Measurements from ENCODE around the gene IFNB1. TPM values are rescaled to one million over a fixed set of nuclear protein-coding genes. Genes with fewer than 3 reads are reported as not detected.

Gene IFNB1
- total RNA-seq, 2 donors from 2014 or later, result not detected

DNA sequence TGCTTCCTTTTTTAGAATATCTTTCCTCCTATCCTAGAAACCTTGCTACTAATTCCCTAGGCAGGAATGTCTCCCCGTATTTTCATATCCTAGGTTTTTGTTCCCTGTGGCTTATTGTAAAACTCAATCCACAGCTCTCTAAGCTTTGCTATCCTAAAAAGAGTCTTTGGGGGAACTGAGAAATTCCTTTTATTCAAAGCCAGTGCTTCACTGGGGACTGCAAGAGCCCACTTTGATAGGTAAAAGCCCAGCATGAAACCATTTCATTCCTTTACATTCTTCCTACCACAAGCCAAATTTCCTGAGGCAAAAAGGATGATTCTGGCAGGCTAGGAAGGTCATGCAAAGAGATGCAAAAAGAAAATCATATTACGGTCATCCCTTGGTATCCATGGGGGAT is 40.5 kb downstream of the IFNB1 start:
- no peaks in the 10 kb centered on the region for H3K27me3 ChIP-seq (ENCODE audit: control insufficient read depth, insufficient read depth, low read length, poor library complexity, severe bottlenecking)
- H3K4me3 ChIP-seq (ENCODE audit: low read length), result no peak overlapping the region
- TF ChIP-seq CTCF (conservative IDR thresholded peaks at IDR 0.05), result no peak
- no peaks in the 10 kb centered on the region for H3K36me3 Mint-ChIP-seq (ENCODE audit: low read depth)
- no peak overlapping the region for H3K27ac ChIP-seq (ENCODE audit: low read depth, low read length)
- peaks cover 6% of the 10 kb centered on the region for H3K4me1 Mint-ChIP-seq
- WGBS, 2 experiments (ENCODE audit: insufficient coverage in 1 of 2, insufficient read length in 1 of 2), result 42 to 65% methylated on average over 2 of the region's 2 CpGs
- H3K36me3 ChIP-seq (ENCODE audit: control insufficient read depth, insufficient read depth, low read length), result no peaks in the 10 kb centered on the region
- H3K27me3 Mint-ChIP-seq (ENCODE audit: insufficient read depth), result peaks cover 8% of the 10 kb centered on the region
- H3K4me1 ChIP-seq (ENCODE audit: control insufficient read depth, insufficient read depth, low read length), result peaks cover 3% of the 10 kb centered on the region
- H3K4me3 Mint-ChIP-seq, result no peak overlapping the region
- H3K27ac Mint-ChIP-seq, result no peak overlapping the region
- H3K9ac ChIP-seq (ENCODE audit: extremely low read depth, low read length, poor library complexity, severe bottlenecking), result no peak overlapping the region
- DNase-seq, result no peak
- no peaks in the 10 kb centered on the region for H3K9me3 Mint-ChIP-seq
- no peaks in the 10 kb centered on the region for H3K9me3 ChIP-seq (ENCODE audit: control insufficient read depth, low read length)

DNA sequence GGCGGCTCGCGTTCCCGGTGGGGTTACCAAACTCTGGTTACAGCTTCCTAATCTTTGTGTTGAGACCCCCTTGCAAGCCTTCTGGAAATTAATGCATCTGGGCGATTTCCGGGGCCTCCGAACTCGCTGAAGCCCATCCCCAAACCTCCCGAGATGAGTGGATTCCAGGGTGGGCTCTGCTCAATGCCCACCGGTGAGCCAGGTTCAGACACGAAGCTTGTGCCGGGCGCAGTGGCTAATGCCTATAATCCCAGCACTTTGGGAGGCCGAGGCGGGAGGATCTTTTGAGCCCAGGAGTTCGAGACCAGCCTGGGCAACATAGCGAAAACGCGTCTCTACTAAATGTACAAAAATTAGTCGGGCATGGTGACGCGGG is 45.9 kb downstream of the IFNB1 start:
- no peak for TF ChIP-seq CTCF (conservative IDR thresholded peaks at IDR 0.05)
- H3K4me1 Mint-ChIP-seq, result peaks cover 3% of the 10 kb centered on the region
- Histone ChIP-seq H3K4me3 (ENCODE audit: low read length) (peak overlapping the region; percentile 69), H3K9ac (ENCODE audit: extremely low read depth, low read length, poor library complexity, severe bottlenecking) (no peak overlapping the region), H3K36me3 (ENCODE audit: control insufficient read depth, insufficient read depth, low read length) (no peaks in the 10 kb centered on the region), H3K9me3 (ENCODE audit: control insufficient read depth, low read length) (no peaks in the 10 kb centered on the region), H3K27me3 (ENCODE audit: control insufficient read depth, insufficient read depth, low read length, poor library complexity, severe bottlenecking) (no peaks in the 10 kb centered on the region), H3K4me1 (ENCODE audit: control insufficient read depth, insufficient read depth, low read length) (peaks cover 6% of the 10 kb centered on the region), H3K27ac (ENCODE audit: low read depth, low read length) (no peak overlapping the region)
- no peaks in the 10 kb centered on the region for H3K36me3 Mint-ChIP-seq (ENCODE audit: low read depth)
- H3K27me3 Mint-ChIP-seq (ENCODE audit: insufficient read depth), result peaks cover 8% of the 10 kb centered on the region
- H3K27ac Mint-ChIP-seq, result no peak overlapping the region
- H3K4me3 Mint-ChIP-seq, result no peak overlapping the region
- H3K9me3 Mint-ChIP-seq, result no peaks in the 10 kb centered on the region
- no peak for DNase-seq
- 82 to 84% methylated on average over 19 to 22 of the region's 22 CpGs for WGBS, 2 experiments (ENCODE audit: insufficient coverage in 1 of 2, insufficient read length in 1 of 2)

DNA sequence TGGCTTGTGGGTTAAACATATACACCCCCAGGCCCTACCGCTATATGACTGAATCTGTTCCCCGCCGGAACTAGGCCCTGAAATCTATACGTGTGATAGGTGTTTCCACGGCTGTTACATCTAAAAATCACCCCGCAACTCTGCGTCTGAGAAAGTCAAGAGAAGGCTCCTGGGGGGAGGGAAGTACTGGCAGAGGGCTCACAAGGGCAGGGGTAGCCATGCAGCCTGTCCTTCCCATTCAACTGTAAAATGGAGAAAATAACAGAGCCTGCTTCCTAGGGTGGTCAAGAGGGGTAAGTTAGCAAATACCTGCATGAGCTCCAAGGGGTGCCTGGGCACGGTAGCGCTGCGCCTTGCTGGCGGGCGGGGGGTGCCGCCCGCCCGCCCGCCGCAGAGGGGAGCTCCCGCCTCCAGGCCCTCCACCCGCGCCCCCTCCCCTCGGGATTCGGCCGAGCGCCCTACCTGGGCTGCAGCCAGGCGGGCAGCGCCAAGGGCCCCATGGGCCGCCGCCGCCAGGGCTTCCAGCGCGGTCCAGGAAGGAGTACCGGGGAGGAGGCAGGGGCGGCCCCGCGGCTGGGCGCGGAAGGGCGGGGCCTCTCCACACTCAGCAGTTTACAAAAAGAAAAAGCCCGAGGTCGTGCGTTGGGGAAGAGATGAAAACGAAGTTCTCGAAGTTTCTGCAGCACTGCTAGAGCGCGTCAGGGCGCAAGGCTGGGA is 46.5 kb downstream of the IFNB1 start, which contains the start of gene HACD4:
TSS of gene HACD4 (minus strand) at position 550 of the 717 bp plus-strand sequence. CDS start at position 500, 50 bp downstream.
- Mint-ChIP-seq H3K4me1 (peaks cover 3% of the 10 kb centered on the region), H3K4me3 (peak within 1 kb of the TSS; percentile 15), H3K9me3 (no peaks in the 10 kb centered on the region), H3K36me3 (ENCODE audit: low read depth) (no peaks in the 10 kb centered on the region), H3K27ac (no peak within 1 kb of the TSS), H3K27me3 (ENCODE audit: insufficient read depth) (peaks cover 8% of the 10 kb centered on the region)
- no peaks in the 10 kb centered on the region for H3K27me3 ChIP-seq (ENCODE audit: control insufficient read depth, insufficient read depth, low read length, poor library complexity, severe bottlenecking)
- WGBS, 2 experiments (ENCODE audit: insufficient coverage in 1 of 2, insufficient read length in 1 of 2), result 20 to 38% methylated on average over 12 to 46 of the region's 46 CpGs
- TF ChIP-seq CTCF (conservative IDR thresholded peaks at IDR 0.05), result peak; percentile 11
- H3K4me3 ChIP-seq (ENCODE audit: low read length), result peak within 1 kb of the TSS; percentile 69
- peaks cover 6% of the 10 kb centered on the region for H3K4me1 ChIP-seq (ENCODE audit: control insufficient read depth, insufficient read depth, low read length)
- DNase-seq, result peak; percentile 87
- no peak within 1 kb of the TSS for H3K27ac ChIP-seq (ENCODE audit: low read depth, low read length)
- no peaks in the 10 kb centered on the region for H3K36me3 ChIP-seq (ENCODE audit: control insufficient read depth, insufficient read depth, low read length)
- no peaks in the 10 kb centered on the region for H3K9me3 ChIP-seq (ENCODE audit: control insufficient read depth, low read length)
- H3K9ac ChIP-seq (ENCODE audit: extremely low read depth, low read length, poor library complexity, severe bottlenecking), result no peak within 1 kb of the TSS

All from endodermal cell (in vitro differentiated cells).